ENCODE data around the gene AP1M1. TPM values are rescaled to one million over a fixed set of nuclear protein-coding genes. Genes with fewer than 3 reads are reported as not detected.

The AP1M1 gene
- total RNA-seq, 4 donors from 2014 or later = 84.9 to 108 (median 88.4) TPM

DNA sequence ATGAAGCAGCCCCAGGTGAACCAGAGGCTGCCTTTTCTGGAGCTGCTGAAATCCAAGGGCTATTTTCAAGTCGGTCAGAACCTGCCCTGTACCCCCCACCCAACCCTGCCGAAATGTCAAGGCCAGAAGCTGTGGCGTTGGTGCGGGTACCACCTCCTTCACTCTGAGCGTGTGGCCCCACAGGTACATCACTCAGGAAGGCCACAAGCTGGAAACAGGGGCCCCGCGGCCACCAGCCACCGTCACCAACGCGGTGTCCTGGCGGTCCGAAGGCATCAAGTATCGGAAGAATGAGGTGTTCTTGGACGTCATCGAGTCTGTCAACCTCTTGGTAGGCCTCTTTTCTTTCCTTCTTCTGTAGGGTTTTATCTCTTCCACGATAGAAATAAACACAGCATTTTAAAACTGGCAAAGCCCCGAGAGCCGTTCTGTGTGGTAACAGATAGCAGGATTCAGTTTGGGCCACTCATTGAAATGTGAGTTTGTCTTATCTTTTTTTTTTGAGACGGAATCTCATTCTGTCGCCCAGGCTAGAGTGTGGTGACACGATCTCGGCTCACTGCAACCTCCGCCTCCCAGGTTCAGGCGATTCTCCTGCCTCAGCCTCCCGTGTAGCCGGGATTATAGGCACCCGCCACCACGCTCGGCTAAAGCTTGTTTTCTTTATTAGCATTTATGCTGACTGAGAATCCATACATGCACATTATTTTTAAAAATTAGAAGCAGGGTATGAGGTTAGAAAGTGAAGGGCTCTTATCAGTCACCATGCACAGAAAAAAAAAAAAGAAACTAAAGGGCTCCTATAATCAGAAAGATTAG lies 11.3 kb downstream of the AP1M1 start:
- TF ChIP-seq, protein P1, sequence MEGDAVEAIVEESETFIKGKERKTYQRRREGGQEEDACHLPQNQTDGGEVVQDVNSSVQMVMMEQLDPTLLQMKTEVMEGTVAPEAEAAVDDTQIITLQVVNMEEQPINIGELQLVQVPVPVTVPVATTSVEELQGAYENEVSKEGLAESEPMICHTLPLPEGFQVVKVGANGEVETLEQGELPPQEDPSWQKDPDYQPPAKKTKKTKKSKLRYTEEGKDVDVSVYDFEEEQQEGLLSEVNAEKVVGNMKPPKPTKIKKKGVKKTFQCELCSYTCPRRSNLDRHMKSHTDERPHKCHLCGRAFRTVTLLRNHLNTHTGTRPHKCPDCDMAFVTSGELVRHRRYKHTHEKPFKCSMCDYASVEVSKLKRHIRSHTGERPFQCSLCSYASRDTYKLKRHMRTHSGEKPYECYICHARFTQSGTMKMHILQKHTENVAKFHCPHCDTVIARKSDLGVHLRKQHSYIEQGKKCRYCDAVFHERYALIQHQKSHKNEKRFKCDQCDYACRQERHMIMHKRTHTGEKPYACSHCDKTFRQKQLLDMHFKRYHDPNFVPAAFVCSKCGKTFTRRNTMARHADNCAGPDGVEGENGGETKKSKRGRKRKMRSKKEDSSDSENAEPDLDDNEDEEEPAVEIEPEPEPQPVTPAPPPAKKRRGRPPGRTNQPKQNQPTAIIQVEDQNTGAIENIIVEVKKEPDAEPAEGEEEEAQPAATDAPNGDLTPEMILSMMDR (IDR thresholded peaks at IDR 0.05; ENCODE audit: low read depth) = no peak

DNA sequence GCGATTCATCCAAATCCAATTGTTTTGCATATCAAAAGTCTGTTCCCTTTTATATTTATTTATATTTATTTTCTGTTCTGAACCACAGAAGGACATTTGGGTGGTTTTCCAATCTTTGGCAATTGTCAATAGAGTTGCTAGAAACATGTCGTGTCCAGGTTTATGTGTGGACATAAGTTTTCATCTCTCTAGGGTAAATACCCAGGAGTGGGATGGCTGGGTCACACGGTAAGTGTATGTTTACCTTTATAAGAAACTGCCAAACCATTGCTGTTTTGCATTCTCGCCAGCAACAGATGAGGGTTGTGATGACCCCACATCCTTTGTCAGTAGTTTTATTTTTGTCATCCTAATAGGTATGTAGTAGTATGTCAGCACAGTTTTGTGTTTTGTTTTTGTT lies 12.5 kb downstream of the AP1M1 start:
- TF ChIP-seq, protein P1 (IDR thresholded peaks at IDR 0.05; ENCODE audit: low read depth) = no peak

DNA sequence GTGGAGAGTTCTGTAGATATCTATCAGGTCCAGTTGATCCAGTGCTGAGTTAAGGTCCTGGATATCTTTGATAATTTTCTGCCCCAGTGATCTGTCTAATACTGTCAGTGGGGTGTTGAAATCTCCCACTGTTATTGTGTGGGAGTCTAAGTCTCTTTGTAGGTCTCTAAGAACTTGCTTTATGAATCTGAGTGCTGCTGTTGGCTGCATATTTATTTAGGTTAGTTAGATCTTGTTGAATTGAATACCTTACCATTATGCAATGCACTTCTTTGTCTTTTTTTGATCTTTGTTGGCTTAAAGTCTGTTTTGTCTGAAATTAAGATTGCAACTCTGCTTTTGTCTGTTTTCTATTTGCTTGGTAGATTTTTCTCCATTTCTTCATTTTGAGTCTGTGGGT lies 15.4 kb downstream of the AP1M1 start:
- TF ChIP-seq, protein P1 (IDR thresholded peaks at IDR 0.05; ENCODE audit: low read depth) = no peak

DNA sequence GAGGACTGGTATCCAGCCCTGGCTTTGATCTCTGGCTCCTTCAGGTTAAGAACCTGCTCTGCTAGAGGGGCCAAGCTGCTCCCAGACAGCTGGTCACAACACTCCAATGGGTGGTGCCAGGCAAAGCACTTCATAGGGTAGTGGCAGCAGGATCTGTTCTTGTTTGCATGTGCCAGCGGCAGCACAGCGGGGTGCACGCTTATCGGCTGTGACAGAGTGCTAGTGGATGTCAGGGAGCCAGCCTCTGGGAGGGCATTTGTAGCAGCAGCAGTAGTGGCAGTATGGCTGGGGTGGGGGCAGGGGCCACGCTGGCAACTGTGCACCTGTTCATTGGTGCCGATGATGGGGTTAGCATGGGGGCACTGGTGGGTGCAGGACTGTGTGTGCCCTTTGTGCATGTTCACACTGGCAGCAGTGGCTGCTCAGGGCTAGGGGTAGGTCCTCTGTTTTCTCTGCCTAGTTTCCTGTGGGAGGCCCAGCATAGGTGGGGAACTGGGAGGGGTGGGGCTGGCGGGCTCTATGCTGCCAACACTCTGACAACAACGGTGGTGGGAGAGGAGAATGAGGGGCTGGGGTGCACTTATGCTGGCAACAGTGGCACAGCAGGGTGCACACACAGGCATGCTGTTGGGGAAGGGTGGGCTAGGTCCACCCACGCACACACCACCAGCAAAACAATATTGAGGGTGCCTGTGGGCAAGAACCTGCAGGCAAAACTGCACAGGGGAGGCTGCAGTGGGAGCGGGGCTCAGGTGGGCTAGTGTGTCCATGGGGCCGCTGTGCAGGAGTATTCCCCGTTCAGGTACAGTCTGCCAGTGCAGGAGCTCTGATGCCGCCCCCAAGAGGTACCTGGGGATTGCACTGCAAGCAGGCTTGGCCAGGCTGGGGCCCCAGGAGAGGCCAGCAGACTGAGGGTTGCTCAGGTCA lies 19.3 kb downstream of the AP1M1 start:
- TF ChIP-seq, protein P1 (IDR thresholded peaks at IDR 0.05; ENCODE audit: low read depth) = no peak

DNA sequence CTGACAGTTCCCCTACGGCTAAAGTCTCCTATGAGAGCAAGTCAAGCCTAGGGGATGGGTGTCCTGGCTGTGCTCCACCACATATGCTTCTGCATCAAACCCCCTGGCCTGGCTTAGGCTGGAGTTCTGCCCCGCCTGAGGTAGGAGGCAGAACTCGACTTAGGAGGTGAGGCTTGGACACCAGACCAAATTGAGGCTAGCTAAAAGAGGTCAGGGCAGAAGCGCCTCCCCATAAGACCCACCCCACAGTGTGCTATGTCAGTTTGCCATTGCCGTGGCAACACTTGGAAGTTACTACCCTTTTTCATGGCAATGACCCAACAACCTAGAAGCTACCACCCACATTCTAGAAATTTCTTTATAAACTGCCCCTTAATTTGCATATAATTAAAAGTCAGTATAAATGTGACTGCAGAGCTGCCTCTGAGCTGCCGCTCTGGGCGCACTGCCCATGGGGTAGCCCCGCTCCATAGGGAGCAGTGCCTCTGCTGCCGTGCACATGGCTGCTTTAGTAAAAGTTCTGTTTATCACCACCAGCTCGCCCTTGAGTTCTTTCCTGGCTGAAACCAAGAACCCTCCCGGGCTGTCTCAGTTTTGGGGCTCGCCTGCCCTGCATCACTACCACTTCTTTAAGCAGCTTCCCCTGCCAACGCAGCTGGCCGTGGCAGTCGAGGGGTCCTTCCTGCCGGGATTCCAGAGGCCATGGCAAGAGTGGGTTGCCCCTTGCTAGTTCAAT lies 20.2 kb downstream of the AP1M1 start:
- TF ChIP-seq, protein P1 (IDR thresholded peaks at IDR 0.05; ENCODE audit: low read depth) = no peak

DNA sequence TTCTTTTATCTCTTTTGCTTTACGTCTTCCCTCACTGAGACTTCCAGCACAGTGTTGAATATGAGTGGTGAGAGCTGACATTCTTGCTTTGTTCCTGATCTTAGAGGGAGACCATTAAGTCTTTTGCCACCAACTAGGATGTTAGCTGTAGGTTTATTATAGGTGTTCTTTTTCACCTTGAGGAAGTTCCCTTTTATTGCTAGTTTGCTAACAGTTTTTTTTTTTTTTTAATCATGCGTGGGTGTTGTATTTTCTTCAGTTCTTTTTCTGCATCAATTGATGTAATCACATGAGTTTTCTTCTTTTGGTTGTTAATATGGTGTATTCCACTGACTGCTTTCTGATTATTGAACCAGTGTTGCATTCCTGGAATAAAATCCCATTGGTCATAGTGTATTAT lies 21.1 kb downstream of the AP1M1 start:
- TF ChIP-seq, protein P1 (IDR thresholded peaks at IDR 0.05; ENCODE audit: low read depth) = no peak

Data from subcutaneous adipose tissue (tissue), 4 donors.